HG02588 (cell line): Measurements from ENCODE around the gene RFX2.
"Not testable (repeated sequence)": the region's sequence is repeated elsewhere in the genome, so short reads cannot be mapped to it uniquely, and the experiment has no call there.

Experiments
- ATAC-seq: cut with Tn5 transposase; IDR thresholded peaks from one replicate; pipeline ENCODE4 v1.9.1; 2021; ENCODE audit warnings: mild to moderate bottlenecking, moderate library complexity; ENCODE audit not compliant: unreplicated experiment

Gene RFX2

GRCh38 chr19:6041991-6042481 is 68.3 kb downstream of the RFX2 start:
- no peak for ATAC-seq

GRCh38 chr19:6041071-6041470 is 69.2 kb downstream of the RFX2 start:
- ATAC-seq, result no peak

DNA sequence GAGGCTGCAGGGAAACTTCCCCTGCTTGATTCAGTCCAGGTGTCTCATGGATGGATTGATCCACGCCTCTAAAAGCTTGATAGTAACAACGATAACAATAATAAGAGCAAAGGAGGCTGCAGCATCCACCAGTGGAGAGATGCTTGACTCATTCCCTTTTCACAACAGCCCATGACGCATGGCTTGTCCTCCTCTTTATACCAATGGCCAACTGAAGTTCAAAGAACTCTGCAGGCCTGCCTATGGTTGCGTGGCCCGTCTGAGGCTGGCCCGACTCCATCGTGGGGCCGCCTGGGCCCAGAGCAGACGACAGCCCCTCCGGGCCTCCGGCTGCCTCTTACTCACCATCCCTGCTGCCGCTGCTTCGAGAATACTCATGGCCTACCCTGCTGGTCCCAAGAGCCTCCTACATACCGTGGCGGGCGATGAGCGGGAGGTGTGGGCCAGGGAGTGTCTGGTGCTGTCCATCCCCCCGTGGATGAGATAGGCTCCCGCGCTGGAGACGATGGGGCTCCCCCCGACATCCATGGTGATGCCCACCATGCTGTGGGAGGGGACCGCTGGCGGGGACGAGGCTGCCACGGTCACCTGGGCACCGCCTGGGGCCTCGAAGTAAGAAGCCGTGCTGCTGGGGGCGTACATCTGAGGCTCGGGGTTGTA is 70.6 kb downstream of the RFX2 start:
- no peak for ATAC-seq

DNA sequence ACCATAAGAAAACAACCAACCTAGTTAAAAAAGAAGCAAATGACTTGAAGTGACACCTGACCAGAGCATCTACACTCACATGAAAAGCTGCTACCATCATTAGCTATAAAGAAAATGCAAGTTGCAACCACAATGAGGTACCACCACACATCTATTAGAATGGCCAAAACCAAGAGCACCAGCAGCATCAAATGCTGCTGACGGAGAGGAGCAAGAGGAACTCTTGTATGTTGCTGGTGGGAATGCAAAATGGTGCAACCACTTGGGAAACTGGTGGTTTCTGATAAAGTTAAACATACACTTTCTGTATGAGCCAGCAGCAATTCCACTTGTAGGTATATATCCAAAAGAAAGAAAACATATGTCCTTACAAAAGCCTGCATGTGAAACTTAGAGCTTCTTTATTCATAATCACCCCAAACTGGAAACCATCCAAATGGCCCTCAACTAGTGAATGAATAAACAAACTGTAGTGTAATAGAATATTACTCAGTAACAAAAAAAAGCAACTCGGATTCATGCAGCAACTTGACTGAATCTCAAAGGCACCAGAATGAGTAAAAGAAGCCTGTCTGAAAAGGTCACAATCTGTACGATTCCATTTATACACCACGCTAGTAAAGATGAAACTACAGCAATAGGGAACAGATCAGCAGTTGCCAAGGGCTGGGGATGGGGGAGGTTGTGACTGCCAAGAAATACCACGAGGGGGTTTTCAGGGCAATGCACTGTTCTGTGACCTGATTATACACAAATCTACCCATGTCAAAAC is 71.5 kb downstream of the RFX2 start:
- ATAC-seq, result peak; percentile 53

DNA sequence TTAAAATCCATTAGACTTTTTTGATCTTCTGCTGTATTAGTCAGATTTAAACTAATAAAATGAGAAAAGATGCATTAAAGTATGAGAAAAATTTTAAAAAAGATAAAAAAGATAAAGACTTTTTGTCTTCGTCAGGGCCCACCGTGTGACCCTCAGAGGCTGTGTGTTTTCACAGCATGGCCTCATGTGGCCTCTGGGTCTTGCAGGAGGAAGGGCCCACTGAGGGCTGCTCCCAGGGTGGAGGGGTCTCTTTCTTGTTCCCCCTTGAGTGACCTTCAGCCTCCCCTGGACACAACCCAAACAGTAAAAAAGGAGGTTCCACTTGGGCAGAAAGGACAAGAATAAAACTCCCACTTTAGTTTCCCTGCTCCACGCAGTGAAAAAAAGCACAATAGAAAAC is 75.3 kb downstream of the RFX2 start:
- no peak for ATAC-seq

- no peak for ATAC-seq
These were observed 75.8 kb downstream of the RFX2 start for GRCh38 chr19:6034512-6034911.

GRCh38 chr19:6033744-6034264 is 76.5 kb downstream of the RFX2 start:
- ATAC-seq, result no peak

- ATAC-seq, result no peak
These were observed 77.5 kb downstream of the RFX2 start for GRCh38 chr19:6032827-6033226.

GRCh38 chr19:6032381-6032780 is 77.9 kb downstream of the RFX2 start:
- ATAC-seq, result no peak

- no peak for ATAC-seq
These were observed 80.1 kb downstream of the RFX2 start for GRCh38 chr19:6030214-6030507.

- no peak for ATAC-seq
These were observed 83.7 kb downstream of the RFX2 start for GRCh38 chr19:6026390-6027227.

DNA sequence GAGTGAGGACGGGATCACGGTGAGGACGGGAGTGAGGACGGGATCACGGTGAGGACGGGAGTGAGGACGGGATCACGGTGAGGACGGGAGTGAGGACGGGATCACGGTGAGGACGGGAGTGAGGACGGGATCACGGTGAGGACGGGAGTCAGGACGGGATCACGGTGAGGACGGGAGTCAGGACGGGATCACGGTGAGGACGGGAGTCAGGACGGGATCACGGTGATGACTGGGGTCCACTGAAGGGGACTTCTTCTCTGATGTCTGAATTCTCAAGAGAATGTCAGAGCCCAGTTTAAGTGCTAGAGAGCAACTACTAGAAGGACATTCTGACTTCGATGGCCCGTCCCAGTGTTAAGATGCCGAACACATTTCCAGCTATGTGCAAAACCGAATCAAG is 85.5 kb downstream of the RFX2 start:
- not testable (repeated sequence) for ATAC-seq

GRCh38 chr19:6023936-6024335 is 86.4 kb downstream of the RFX2 start:
- ATAC-seq, result no peak

- no peak for ATAC-seq
These were observed 87.1 kb downstream of the RFX2 start for GRCh38 chr19:6023085-6023682.

DNA sequence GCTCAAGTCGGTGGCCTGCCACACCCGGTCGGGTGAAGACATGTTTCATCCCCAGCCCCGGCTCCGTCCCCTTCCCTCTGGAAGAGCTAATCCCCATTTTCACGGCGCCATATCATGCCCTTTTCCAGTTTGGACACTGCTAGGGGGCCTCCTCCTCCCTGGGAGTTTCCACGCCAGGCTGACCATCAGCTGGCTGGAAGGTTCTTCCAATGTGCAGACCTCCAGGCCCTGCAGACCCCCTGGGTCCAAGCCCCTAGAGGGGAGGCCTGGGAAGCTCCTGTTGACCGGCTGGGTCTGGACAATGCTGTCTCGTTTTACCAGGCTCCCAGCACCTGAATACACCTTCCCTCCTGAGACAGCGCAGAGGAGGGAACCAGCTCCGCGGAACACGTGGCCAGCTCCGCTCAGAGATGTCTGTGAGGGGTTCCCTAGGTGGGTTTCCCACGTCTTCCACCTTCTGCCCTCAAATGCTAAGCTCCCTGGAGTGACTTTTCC is 87.7 kb downstream of the RFX2 start:
- no peak for ATAC-seq

GRCh38 chr19:6021878-6022569 is 88.3 kb downstream of the RFX2 start:
- ATAC-seq, result no peak

GRCh38 chr19:6020972-6021805 is 89.1 kb downstream of the RFX2 start:
- no peak for ATAC-seq

DNA sequence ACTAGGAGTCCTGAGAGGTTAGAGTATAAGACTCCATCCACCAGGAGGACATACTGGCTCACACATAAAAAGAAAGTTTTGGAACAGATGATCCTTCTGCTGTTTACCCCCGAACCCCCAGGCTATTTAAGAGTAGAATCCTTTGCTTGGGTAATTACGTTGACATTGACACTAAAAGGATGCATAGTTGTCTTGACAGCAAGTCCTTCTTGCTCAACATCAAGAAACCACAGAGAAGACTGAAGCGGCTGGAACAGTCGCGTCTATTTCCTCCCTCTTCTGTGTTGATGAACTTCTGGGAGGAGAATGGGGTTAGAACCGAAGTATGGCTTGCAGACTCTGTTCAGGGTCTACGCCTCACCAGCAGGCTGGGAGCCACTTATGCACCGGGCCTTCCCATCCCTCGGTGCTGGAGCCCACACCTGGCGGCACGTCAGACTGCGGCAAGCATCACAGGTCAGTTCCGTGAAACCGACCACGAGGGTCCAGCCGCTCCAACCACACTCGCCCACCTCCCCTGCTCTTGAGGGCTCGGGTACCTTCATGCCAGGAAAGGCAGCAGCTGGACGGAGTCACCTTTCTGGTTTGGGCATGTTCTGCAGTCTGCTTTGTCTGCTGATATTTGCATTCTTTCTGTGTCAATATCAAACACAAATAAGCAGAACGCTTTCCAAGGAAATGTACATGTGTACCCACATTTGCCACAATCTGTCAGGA is 90.0 kb downstream of the RFX2 start:
- ATAC-seq, result no peak

DNA sequence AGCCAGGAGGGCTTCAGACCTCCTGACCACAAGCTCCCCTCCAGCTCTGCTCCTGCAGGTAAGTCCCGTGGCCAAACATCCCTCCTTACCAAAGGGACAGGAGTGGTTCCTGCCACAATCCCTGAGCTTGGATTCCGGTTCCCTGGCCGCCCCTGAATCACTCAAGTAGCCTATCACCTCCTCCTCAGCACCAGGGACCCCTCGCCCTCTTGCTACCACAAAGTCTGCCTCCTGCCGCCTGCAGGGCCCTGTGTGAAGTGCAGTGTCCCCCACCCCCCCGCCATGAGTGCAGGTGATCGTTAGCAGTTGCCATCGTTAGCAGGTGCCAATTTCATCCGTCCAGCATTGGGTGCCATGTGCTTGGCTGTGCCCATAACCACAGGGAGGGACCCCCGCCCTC is 91.5 kb downstream of the RFX2 start:
- no peak for ATAC-seq
